ENCODE measurements around the gene STARD13.

GRCh38 chr13:33128134-33128533 lies 157.4 kb downstream of the STARD13 start:
- TF ChIP-seq MAX (IDR thresholded peaks at IDR 0.05) (no peak), RAD21 (IDR thresholded peaks at IDR 0.05; ENCODE audit: low read depth) (no peak), CREB1 (IDR thresholded peaks at IDR 0.05; ENCODE audit: low read depth) (no peak), TEAD4 (IDR thresholded peaks at IDR 0.05) (no peak), FOXM1 (IDR thresholded peaks at IDR 0.05; ENCODE audit: borderline replicate concordance, low read depth) (no peak), EP300 (IDR thresholded peaks at IDR 0.05; ENCODE audit: borderline replicate concordance) (no peak), CEBPB (IDR thresholded peaks at IDR 0.05) (no peak), TCF12 (IDR thresholded peaks at IDR 0.05; ENCODE audit: low read depth) (no peak), EGR1 (IDR thresholded peaks at IDR 0.05) (no peak), TAF1 (IDR thresholded peaks at IDR 0.05; ENCODE audit: low read depth) (no peak), REST (IDR thresholded peaks at IDR 0.05; ENCODE audit: low read depth) (no peak), ZBTB7A (IDR thresholded peaks at IDR 0.05; ENCODE audit: low read depth) (no peak), YY1 (IDR thresholded peaks at IDR 0.05; ENCODE audit: low read depth) (no peak)

Measured in Ishikawa (cell line).